Right atrium auricular region (tissue), 2 donors: Measurements from ENCODE around the gene MGAT4C. TPM values are rescaled to one million over a fixed set of nuclear protein-coding genes. Genes with fewer than 3 reads are reported as not detected.

Experiments used
- DNase-seq: peaks from one replicate; pipeline ENCODE4 v3.0.0-alpha.2; 2019; ENCODE audit warnings: low spot score
- H3K27ac ChIP-seq, 2 donors: fragments of 200-600 bp; sonication (generic); 1 replicate in 1 of 2; 2 replicates in 1 of 2; pipeline ENCODE4 v1.5.1; 2016 to 2019
- H3K27me3 ChIP-seq, 2 donors: fragments of 200-600 bp; sonication (generic); one replicate each; pipeline versions ENCODE4 v1.5.1 to v1.6.0; 2017 to 2019
- H3K36me3 ChIP-seq: fragments of 200-600 bp; sonication (generic); one replicate; pipeline ENCODE4 v1.5.1; 2016
- H3K4me1 ChIP-seq, 2 donors: fragments of 200-600 bp; sonication (generic); one replicate each; pipeline versions ENCODE4 v1.5.1 to v1.6.0; 2017 to 2019
- H3K4me3 ChIP-seq, 2 donors: fragments of 200-600 bp; sonication (generic); 1 replicate in 1 of 2; 2 replicates in 1 of 2; pipeline ENCODE4 v1.5.1; 2017 to 2019; ENCODE audit warnings: mild to moderate bottlenecking in 1 of 2, moderate library complexity in 1 of 2
- H3K9me3 ChIP-seq, 2 donors: fragments of 200-600 bp; sonication (generic); one replicate each; pipeline ENCODE4 v1.5.1; 2019
- total RNA-seq, 2 donors: library from RNA; depleted of rRNA; stranded (reverse); fragments of >200 nt; gene quantifications; one replicate each; pipeline ENCODE4 v1.1.0, GENCODE V29; 2016
- TF ChIP-seq, protein P1 (sequence below), 2 donors: fragments of 200-600 bp; sonication (generic); IDR thresholded peaks; one replicate each; pipeline ENCODE4 v1.5.1; 2019; ENCODE audit warnings: antibody characterized with exemption in 2 of 2

MGAT4C gene
- total RNA-seq, 2 donors from 2014 or later = 2.1 to 3.2 TPM

DNA sequence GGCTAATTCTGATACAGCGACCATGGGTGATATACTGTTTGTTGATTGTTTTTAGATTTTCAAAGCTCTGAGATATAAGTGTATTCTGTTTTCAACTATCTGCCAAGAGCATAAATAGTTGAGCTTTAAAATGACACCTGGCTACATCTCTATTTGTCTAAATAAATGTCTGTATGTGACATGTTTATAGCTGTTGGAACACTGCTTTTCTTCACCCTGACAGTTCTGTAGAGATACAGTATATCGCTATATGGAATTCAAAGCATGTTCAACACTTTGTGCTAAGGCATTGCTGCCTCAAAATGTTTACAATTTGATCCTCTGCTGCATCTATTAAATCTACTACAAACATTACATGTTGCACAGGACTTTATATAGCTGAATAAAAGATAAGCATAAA lies 27.4 kb upstream of the MGAT4C start:
- no peak for DNase-seq
- H3K9me3 ChIP-seq = no peaks in the 10 kb centered on the region
- H3K4me3 ChIP-seq = no peak overlapping the region
- H3K27me3 ChIP-seq = no peaks in the 10 kb centered on the region
- TF ChIP-seq, protein P1, sequence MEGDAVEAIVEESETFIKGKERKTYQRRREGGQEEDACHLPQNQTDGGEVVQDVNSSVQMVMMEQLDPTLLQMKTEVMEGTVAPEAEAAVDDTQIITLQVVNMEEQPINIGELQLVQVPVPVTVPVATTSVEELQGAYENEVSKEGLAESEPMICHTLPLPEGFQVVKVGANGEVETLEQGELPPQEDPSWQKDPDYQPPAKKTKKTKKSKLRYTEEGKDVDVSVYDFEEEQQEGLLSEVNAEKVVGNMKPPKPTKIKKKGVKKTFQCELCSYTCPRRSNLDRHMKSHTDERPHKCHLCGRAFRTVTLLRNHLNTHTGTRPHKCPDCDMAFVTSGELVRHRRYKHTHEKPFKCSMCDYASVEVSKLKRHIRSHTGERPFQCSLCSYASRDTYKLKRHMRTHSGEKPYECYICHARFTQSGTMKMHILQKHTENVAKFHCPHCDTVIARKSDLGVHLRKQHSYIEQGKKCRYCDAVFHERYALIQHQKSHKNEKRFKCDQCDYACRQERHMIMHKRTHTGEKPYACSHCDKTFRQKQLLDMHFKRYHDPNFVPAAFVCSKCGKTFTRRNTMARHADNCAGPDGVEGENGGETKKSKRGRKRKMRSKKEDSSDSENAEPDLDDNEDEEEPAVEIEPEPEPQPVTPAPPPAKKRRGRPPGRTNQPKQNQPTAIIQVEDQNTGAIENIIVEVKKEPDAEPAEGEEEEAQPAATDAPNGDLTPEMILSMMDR (IDR thresholded peaks at IDR 0.05) = no peak
- H3K27ac ChIP-seq = no peak overlapping the region
- H3K4me1 ChIP-seq = no peaks in the 10 kb centered on the region
- H3K36me3 ChIP-seq = no peaks in the 10 kb centered on the region

DNA sequence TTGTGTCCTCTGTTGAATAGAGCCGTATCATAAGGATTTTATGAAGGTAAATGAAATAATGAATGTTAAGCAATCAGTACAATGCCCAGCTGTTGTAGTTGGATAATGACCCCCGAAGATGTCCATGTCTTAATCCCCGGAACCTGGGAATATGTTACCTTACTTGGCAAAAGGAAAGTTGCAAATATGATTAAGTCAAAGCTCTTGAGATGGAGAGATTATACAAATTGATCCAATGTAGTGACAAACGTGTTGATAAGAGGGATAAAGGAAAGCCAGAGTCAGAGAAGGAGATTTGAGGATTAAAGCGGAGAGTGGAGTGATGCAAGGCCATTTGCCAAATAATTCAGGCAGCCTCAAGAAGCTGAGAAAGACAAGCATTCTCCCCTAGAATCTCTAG lies 19.2 kb upstream of the MGAT4C start:
- Histone ChIP-seq H3K27me3 (no peaks in the 10 kb centered on the region), H3K4me1 (no peaks in the 10 kb centered on the region), H3K27ac (no peak overlapping the region), H3K4me3 (no peak overlapping the region), H3K36me3 (no peaks in the 10 kb centered on the region), H3K9me3 (no peaks in the 10 kb centered on the region)
- DNase-seq = no peak
- TF ChIP-seq, protein P1 (IDR thresholded peaks at IDR 0.05) = no peak

DNA sequence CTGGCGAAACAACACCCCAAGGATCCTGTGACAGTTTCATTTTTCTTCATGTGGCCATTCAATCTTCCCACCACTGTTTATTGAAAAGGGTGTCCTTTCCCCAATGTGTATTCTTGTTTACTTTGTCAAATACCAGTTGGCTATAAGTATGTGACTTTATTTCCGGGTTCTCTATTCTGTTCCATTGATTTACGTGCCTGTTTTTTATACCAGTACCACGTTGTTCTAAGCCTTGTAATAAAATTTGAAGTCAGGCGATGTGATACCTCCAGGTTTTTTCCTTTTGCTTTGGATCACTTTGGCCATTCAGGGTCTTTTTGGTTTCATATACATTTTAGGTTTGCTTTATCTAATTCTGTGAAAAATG lies 9.1 kb upstream of the MGAT4C start:
- Histone ChIP-seq H3K9me3 (no peaks in the 10 kb centered on the region), H3K4me1 (no peaks in the 10 kb centered on the region), H3K4me3 (no peak overlapping the region), H3K27me3 (no peaks in the 10 kb centered on the region), H3K27ac (peak overlapping the region in 1 of 2 donors; percentile 30), H3K36me3 (no peaks in the 10 kb centered on the region)
- TF ChIP-seq, protein P1 (IDR thresholded peaks at IDR 0.05) = no peak
- no peak for DNase-seq

DNA sequence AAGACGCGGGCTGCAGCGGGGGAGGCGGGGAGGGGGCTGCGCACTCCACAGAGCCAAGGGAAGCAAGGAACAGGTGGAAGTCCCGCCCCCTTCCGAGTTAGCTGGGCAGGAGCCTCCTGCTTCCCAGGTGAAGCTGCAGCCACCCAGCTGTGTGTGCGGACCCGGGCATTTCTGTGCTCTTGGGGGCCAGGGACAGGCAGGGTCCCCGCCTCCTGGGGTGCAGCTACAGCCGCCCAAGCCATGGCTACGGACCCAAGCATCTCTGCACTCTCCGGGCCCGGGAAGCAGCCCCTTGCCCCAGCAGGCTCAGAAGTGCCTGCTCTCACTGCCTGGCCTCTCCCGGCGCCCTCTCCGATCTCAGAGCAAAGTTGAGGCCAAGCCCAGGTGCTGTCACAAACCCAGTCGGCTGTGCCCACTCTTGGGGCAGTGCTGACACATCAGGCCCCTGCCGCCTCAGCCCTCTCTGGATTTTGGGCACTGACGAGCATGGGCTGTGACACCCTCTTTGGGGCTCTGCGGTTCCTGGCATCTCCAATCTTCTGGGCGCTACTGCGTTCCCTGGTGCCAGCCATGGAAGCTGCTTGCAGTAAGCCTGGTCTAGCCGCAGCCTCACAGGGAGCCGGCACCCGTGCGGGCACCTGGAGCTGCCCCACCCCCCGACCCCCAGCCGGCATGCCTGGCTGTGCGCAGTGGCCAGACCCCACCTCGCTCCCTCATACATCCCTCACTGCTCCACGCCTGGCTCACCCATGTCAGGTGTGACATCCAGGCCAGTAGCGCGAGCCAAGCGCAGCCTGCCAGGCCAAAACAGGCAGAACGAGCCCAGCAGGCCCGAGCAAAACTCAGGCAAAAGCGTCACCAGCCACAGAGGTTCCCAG lies 8.5 kb upstream of the MGAT4C start:
- DNase-seq = no peak
- Histone ChIP-seq H3K4me3 (peak overlapping the region; percentile 32 to 46), H3K4me1 (no peaks in the 10 kb centered on the region), H3K36me3 (no peaks in the 10 kb centered on the region), H3K27ac (peak overlapping the region; percentile 26 to 30), H3K9me3 (no peaks in the 10 kb centered on the region), H3K27me3 (no peaks in the 10 kb centered on the region)
- TF ChIP-seq, protein P1 (IDR thresholded peaks at IDR 0.05) = no peak

DNA sequence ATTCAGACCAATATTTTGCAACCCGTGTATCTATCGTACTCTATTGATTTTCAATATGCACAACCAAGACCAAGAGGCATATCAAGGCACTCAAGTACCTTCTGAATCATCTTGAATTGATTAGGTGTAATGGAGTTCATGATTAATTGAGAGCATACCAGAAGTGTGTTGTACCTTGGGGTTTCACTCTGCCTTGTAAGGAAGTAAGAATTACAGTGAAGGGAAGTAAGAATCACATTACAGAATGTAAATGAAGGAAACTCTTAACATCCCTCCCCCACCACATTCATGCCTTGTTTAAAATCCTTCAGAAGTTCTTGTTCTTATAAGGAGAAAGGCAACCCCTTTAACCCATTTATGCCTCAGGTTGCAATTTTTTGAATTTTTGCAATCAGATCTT lies 5.4 kb upstream of the MGAT4C start:
- no peaks in the 10 kb centered on the region for H3K9me3 ChIP-seq
- DNase-seq = no peak
- no peak overlapping the region for H3K4me3 ChIP-seq
- H3K4me1 ChIP-seq = no peaks in the 10 kb centered on the region
- no peaks in the 10 kb centered on the region for H3K36me3 ChIP-seq
- H3K27me3 ChIP-seq = no peaks in the 10 kb centered on the region
- TF ChIP-seq, protein P1 (IDR thresholded peaks at IDR 0.05) = no peak
- no peak overlapping the region for H3K27ac ChIP-seq

DNA sequence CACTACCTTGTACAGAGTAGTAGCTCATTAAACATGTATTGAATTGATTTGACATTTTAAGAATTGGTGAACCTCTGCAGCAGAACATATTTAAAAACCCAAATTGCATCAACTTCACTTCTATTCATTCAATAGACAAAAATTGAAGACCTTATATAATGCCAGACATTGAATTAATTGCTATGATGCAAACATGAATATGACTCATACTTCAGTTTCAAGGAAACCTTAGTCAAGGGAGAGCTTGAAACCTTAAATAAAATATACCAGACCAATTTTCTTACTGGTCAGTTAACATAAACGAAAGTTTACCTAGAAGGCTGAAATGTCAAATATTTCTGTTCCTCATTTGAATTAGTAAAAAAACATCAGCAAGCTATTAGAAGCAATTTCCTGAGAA lies 5.0 kb upstream of the MGAT4C start:
- H3K9me3 ChIP-seq = no peaks in the 10 kb centered on the region
- no peaks in the 10 kb centered on the region for H3K36me3 ChIP-seq
- DNase-seq = no peak
- H3K27ac ChIP-seq = no peak overlapping the region
- H3K4me1 ChIP-seq = no peaks in the 10 kb centered on the region
- TF ChIP-seq, protein P1 (IDR thresholded peaks at IDR 0.05) = no peak
- no peaks in the 10 kb centered on the region for H3K27me3 ChIP-seq
- H3K4me3 ChIP-seq = no peak overlapping the region
